Measurements from ENCODE around the gene C1orf210. TPM values are rescaled to one million over a fixed set of nuclear protein-coding genes. Genes with fewer than 3 reads are reported as not detected.

The C1orf210 gene
- total and polyA plus RNA-seq, 2 experiments from 2014 or later, result not detected

GRCh38 chr1:43286115-43286514, 734 bp upstream of the C1orf210 start:
- no peak overlapping the region for H3K4me3 ChIP-seq
- no peaks in the 10 kb centered on the region for H3K4me1 ChIP-seq (ENCODE audit: insufficient read depth)
- TF ChIP-seq EZH2phosphoT487 (IDR thresholded peaks at IDR 0.05; ENCODE audit: insufficient read depth, low read depth) (no peak), EZH2 (IDR thresholded peaks at IDR 0.05; ENCODE audit: insufficient read depth, poor library complexity, severe bottlenecking) (no peak)
- DNase-seq, result no peak
- no peaks in the 10 kb centered on the region for H3K9me3 ChIP-seq (ENCODE audit: low read depth)
- H3K4me2 ChIP-seq (ENCODE audit: unreplicated experiment), result no peak overlapping the region
- no peaks in the 10 kb centered on the region for H3K9me2 ChIP-seq (ENCODE audit: insufficient read depth)
- in situ Hi-C loops (cut with MboI), result no loop called here
- no peaks in the 10 kb centered on the region for H3K36me3 ChIP-seq (ENCODE audit: low read depth)
- H3K27me3 ChIP-seq (replicated peaks; ENCODE audit: insufficient read depth), result peaks cover 9% of the 10 kb centered on the region
- H4K20me1 ChIP-seq (ENCODE audit: insufficient read depth), result no peaks in the 10 kb centered on the region
- H3K9ac ChIP-seq, result no peak overlapping the region
- H3K79me2 ChIP-seq (ENCODE audit: insufficient read depth), result no peaks in the 10 kb centered on the region
- 81 to 90% methylated on average over 10 to 11 of the region's 11 CpGs for WGBS, 2 experiments (ENCODE audit: low coverage in 1 of 2, low lambda C conversion rate in 2 of 2, missing lambda C conversion rate in 2 of 2)
- no peak overlapping the region for H2AFZ ChIP-seq
- no peak overlapping the region for H3K27ac ChIP-seq
- no peaks in the 10 kb centered on the region for H3F3A ChIP-seq (ENCODE audit: insufficient read depth)

- in situ Hi-C loops (cut with MboI), result no loop called here
- Histone ChIP-seq H3K27me3 (replicated peaks; ENCODE audit: insufficient read depth) (peaks cover 9% of the 10 kb centered on the region), H3K9ac (no peak overlapping the region), H3K36me3 (ENCODE audit: low read depth) (no peaks in the 10 kb centered on the region), H3K27ac (no peak overlapping the region), H2AFZ (no peak overlapping the region), H3F3A (ENCODE audit: insufficient read depth) (no peaks in the 10 kb centered on the region), H4K20me1 (ENCODE audit: insufficient read depth) (no peaks in the 10 kb centered on the region), H3K9me2 (ENCODE audit: insufficient read depth) (no peaks in the 10 kb centered on the region), H3K79me2 (ENCODE audit: insufficient read depth) (no peaks in the 10 kb centered on the region), H3K9me3 (ENCODE audit: low read depth) (no peaks in the 10 kb centered on the region), H3K4me2 (ENCODE audit: unreplicated experiment) (no peak overlapping the region), H3K4me3 (no peak overlapping the region), H3K4me1 (ENCODE audit: insufficient read depth) (no peaks in the 10 kb centered on the region)
- 70 to 75% methylated on average over 12 of the region's 12 CpGs for WGBS, 2 experiments (ENCODE audit: low coverage in 1 of 2, low lambda C conversion rate in 2 of 2, missing lambda C conversion rate in 2 of 2)
- TF ChIP-seq EZH2 (IDR thresholded peaks at IDR 0.05; ENCODE audit: insufficient read depth, poor library complexity, severe bottlenecking) (no peak), EZH2phosphoT487 (IDR thresholded peaks at IDR 0.05; ENCODE audit: insufficient read depth, low read depth) (no peak)
- DNase-seq, result no peak
Measured at GRCh38 chr1:43284546-43285110, 753 bp downstream of the C1orf210 start.

GRCh38 chr1:43284065-43284464, 1.3 kb downstream of the C1orf210 start:
- TF ChIP-seq EZH2 (IDR thresholded peaks at IDR 0.05; ENCODE audit: insufficient read depth, poor library complexity, severe bottlenecking) (no peak), EZH2phosphoT487 (IDR thresholded peaks at IDR 0.05; ENCODE audit: insufficient read depth, low read depth) (no peak)
- no peaks in the 10 kb centered on the region for H3K36me3 ChIP-seq (ENCODE audit: low read depth)
- no peak overlapping the region for H2AFZ ChIP-seq
- no peaks in the 10 kb centered on the region for H3K9me3 ChIP-seq (ENCODE audit: low read depth)
- H3K79me2 ChIP-seq (ENCODE audit: insufficient read depth), result no peaks in the 10 kb centered on the region
- WGBS, 2 experiments (ENCODE audit: low coverage in 1 of 2, low lambda C conversion rate in 2 of 2, missing lambda C conversion rate in 2 of 2), result 52 to 68% methylated on average over 3 of the region's 3 CpGs
- peaks cover 9% of the 10 kb centered on the region for H3K27me3 ChIP-seq (replicated peaks; ENCODE audit: insufficient read depth)
- no peak overlapping the region for H3K4me2 ChIP-seq (ENCODE audit: unreplicated experiment)
- H4K20me1 ChIP-seq (ENCODE audit: insufficient read depth), result no peaks in the 10 kb centered on the region
- no peak for DNase-seq
- in situ Hi-C loops (cut with MboI), result no loop called here
- H3K4me3 ChIP-seq, result no peak overlapping the region
- H3F3A ChIP-seq (ENCODE audit: insufficient read depth), result no peaks in the 10 kb centered on the region
- H3K4me1 ChIP-seq (ENCODE audit: insufficient read depth), result no peaks in the 10 kb centered on the region
- H3K9me2 ChIP-seq (ENCODE audit: insufficient read depth), result no peaks in the 10 kb centered on the region
- H3K9ac ChIP-seq, result no peak overlapping the region
- H3K27ac ChIP-seq, result no peak overlapping the region

GRCh38 chr1:43282220-43283195, 2.9 kb downstream of the C1orf210 start:
- no peaks in the 10 kb centered on the region for H3K9me3 ChIP-seq (ENCODE audit: low read depth)

More at GRCh38 chr1:43282220-43283195, 2.9 kb downstream of the C1orf210 start:
- H2AFZ ChIP-seq, result no peak overlapping the region
- H3K36me3 ChIP-seq (ENCODE audit: low read depth), result no peaks in the 10 kb centered on the region
- no peaks in the 10 kb centered on the region for H3K9me2 ChIP-seq (ENCODE audit: insufficient read depth)
- in situ Hi-C loops (cut with MboI), result no loop called here
- H3K9ac ChIP-seq, result no peak overlapping the region
- no peaks in the 10 kb centered on the region for H3F3A ChIP-seq (ENCODE audit: insufficient read depth)
- 70 to 76% methylated on average over 14 to 15 of the region's 15 CpGs for WGBS, 2 experiments (ENCODE audit: low coverage in 1 of 2, low lambda C conversion rate in 2 of 2, missing lambda C conversion rate in 2 of 2)
- no peaks in the 10 kb centered on the region for H3K79me2 ChIP-seq (ENCODE audit: insufficient read depth)
- no peaks in the 10 kb centered on the region for H3K4me1 ChIP-seq (ENCODE audit: insufficient read depth)
- DNase-seq, result no peak
- H3K4me2 ChIP-seq (ENCODE audit: unreplicated experiment), result no peak overlapping the region
- H3K27me3 ChIP-seq (replicated peaks; ENCODE audit: insufficient read depth), result peaks cover under 1% of the 10 kb centered on the region
- TF ChIP-seq EZH2phosphoT487 (IDR thresholded peaks at IDR 0.05; ENCODE audit: insufficient read depth, low read depth) (no peak), EZH2 (IDR thresholded peaks at IDR 0.05; ENCODE audit: insufficient read depth, poor library complexity, severe bottlenecking) (no peak)
- H3K27ac ChIP-seq, result no peak overlapping the region
- H3K4me3 ChIP-seq, result no peak overlapping the region
- no peaks in the 10 kb centered on the region for H4K20me1 ChIP-seq (ENCODE audit: insufficient read depth)
